GM12874 (cell line): ENCODE data around the gene LENEP.

Experiments
- TF ChIP-seq, protein P1 (sequence below): IDR thresholded peaks from 2 replicates; pipeline ENCODE4 v1.5.1; 2011; ENCODE audit warnings: low read depth, mild to moderate bottlenecking, control low read depth, low read length, moderate library complexity; ENCODE audit not compliant: insufficient read depth

The LENEP gene

DNA sequence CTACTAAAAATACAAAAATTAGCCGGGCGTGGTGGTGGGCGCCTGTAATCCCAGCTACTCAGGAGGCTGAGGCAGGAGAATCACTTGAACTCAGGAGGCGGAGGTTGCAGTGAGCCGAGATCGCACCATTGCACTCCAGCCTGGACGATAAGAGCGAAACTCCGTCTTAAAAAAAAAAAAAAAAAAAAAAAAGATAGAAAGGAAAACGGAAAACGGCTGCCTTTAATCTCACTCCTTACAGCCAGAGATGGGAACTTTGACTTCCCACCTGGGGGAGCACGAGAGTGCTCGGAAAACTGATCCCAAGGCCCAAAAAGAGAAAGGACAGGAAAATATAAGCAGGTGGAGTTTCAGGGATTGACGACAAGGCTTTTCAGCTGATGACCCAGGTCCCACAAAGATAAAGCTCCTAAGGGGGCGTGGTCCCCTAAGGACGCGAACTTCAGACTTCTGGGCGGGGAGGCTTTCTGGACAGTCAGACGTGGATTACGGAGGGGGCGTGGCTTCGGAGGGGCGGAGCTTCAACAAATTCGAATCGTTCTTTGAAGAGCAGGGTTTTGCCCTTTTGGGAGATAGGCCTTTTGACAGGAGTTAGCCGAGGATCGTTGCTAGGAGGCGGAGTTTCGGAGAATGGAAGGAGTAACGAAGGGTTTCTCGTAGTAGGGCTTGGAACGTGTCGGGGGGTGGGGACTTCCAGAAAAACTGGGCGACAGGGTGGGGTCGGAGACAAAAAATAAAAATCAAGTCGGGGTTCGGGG lies 19.9 kb upstream of the LENEP start:
- TF ChIP-seq, protein P1, sequence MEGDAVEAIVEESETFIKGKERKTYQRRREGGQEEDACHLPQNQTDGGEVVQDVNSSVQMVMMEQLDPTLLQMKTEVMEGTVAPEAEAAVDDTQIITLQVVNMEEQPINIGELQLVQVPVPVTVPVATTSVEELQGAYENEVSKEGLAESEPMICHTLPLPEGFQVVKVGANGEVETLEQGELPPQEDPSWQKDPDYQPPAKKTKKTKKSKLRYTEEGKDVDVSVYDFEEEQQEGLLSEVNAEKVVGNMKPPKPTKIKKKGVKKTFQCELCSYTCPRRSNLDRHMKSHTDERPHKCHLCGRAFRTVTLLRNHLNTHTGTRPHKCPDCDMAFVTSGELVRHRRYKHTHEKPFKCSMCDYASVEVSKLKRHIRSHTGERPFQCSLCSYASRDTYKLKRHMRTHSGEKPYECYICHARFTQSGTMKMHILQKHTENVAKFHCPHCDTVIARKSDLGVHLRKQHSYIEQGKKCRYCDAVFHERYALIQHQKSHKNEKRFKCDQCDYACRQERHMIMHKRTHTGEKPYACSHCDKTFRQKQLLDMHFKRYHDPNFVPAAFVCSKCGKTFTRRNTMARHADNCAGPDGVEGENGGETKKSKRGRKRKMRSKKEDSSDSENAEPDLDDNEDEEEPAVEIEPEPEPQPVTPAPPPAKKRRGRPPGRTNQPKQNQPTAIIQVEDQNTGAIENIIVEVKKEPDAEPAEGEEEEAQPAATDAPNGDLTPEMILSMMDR = no peak

DNA sequence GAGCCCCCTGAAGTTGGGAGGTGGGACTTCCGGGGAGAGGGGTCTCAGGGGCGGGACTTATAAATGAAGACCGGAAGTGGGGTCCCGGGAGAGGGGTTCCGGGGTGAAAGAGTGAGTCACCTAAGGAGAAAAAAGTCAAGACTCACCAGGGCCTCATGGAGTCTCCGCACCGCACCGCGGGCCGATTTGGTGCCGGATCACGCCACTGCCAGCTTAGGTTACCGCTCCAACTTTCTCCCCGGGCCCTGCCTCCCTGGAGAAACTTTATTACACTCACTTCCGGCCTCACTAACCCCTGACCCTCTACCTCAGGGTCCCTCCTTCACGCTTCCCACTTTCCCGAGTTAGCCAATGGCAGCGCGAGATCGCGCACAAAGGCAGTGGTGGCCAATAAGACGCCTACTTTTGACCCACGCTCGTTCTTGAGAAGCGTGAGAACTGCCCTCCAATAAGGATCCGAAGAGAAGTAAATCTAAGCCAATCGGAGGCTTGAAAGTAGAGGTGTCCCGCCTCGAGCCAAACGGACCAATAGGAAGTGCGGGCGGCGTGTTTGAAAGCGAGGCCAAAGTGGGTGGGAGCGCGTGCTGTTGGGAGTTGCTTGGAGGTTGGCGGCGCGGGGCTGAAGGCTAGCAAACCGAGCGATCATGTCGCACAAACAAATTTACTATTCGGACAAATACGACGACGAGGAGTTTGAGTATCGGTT lies 19.1 kb upstream of the LENEP start, which contains the start of gene CKS1B:
CKS1B (plus strand) TSS at position 580 of the 706 bp plus-strand sequence; CDS start at position 645, 65 bp downstream.
- TF ChIP-seq, protein P1 = no peak

DNA sequence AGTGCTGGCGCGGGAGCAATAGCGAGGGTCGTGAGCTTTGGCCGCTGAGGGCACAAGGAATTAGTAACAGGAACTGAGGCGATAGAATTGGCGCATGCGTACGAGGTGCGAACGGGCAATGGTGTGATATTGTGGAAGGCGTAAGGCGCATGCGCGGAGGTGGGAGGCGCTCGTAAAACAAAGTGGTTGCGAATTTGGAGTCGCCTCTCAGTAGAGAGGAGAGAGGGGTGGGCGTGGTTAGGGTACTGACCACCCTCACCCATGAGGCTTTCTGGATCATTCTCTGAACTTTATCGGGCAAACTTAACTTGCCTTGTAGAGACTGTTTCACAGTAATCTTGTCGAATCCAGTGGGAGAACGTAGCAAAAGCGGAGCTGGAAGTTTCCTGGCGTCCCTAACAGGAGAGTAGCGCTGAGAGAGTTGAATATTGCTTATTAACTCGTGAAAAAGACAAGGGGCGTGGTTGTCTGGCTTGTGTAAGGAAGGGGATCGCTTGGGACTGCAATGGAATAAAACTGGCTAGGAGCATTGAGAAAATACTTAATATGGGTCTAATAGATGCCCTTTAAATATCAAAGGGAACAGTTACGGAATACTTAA lies 18.5 kb upstream of the LENEP start:
- TF ChIP-seq, protein P1 = no peak

DNA sequence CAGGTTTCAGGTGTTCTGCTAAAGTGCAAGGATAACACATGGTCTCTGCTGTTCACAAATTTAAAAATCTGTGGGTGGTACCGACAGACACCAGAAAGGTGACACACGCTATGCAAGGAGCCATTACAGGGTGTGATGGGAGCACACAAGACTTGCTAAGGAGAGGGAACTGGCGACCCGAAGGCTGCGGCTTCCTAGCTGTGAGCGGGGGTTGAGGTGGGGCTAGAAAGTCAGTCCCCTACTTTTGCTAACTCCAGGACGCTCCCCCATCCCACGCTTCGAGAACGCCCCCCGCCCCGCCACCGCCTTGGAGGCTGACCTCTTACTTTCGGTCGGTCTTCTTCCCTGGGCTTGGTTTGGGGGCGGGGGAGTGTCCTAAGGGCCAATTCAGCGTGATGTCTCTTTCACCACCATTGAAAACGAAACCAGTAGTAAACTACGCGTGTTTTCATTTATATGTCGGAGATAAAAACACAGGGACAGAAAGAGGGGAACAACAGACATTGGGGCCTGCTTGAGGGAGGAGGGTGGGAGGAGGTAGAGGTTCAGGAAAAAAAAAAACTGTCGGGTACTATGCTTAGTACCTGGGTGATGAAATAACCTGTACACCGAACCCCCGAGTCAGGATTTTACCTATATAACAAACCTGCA lies 17.9 kb upstream of the LENEP start:
- TF ChIP-seq, protein P1 = no peak

DNA sequence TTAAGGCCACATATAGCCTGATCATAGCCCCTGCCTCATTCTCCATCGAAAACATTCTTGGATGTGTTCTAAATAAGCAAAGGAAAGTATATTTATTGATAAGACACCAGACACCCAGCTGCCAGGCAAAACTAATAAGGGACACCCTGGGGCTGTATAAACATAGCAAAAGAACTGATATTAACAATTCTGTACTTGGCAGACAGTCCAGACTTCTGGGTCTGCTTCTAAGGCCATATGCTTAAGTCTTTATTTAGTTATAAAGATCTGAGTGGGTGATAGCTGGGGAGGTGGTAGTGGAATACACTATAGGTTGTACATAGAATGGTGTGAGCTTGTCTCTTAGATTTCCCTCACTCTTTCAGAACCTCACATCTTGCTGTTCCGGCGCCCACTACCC lies 15.0 kb upstream of the LENEP start:
- TF ChIP-seq, protein P1 = no peak

DNA sequence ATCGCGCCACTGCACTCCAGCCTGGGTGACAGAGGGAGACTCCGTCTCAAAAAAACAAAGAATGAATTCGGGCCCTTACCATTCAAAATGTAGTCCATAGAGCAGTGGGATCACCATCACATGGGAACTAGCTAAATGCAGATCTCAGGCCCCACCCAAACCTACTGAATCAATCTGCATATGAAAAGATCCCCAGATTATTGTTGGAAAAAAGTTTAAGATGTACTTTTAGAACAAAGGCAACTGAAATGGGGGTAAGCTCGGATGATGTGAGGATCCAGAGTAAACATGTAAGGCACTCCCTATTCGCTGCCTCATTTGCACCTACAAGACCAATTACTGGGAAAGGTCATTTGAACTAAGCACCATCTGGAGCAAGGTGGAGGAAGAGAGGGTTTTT lies 11.0 kb upstream of the LENEP start:
- TF ChIP-seq, protein P1 = no peak
